HEK293 (cell line): ENCODE data around the gene AP5Z1.

Source experiments
- HOXC10 ChIP-seq: sonication (generic); formaldehyde crosslinking; IDR thresholded peaks from 2 replicates; pipeline ENCODE4 v1.8.1; 2023; ENCODE audit warnings: mild to moderate bottlenecking, missing genetic modification reagents
- RBAK ChIP-seq: fragments of 450-650 bp; formaldehyde crosslinking; IDR thresholded peaks from 2 replicates; pipeline ENCODE4 v1.5.1; 2016; ENCODE audit warnings: missing biosample characterization, missing genetic modification characterization
- SCRT1 ChIP-seq: fragments of 450-650 bp; formaldehyde crosslinking; IDR thresholded peaks from 2 replicates; pipeline ENCODE4 v1.5.1; 2016; ENCODE audit warnings: missing biosample characterization, missing genetic modification characterization, borderline replicate concordance
- SP2 ChIP-seq: fragments of 450-650 bp; formaldehyde crosslinking; IDR thresholded peaks from 2 replicates; pipeline ENCODE4 v1.5.1; 2016; ENCODE audit warnings: missing biosample characterization, missing genetic modification characterization
- SP3 ChIP-seq: fragments of 450-650 bp; formaldehyde crosslinking; IDR thresholded peaks from 2 replicates; pipeline ENCODE4 v1.5.1; 2016; ENCODE audit warnings: missing biosample characterization, missing genetic modification characterization
- TCF7L2 ChIP-seq: IDR thresholded peaks from 2 replicates; pipeline ENCODE4 v1.6.1; 2011; ENCODE audit warnings: low read depth, mild to moderate bottlenecking, inconsistent platforms, low read length, moderate library complexity, borderline replicate concordance
- TRIM28 ChIP-seq: IDR thresholded peaks from 2 replicates; pipeline ENCODE4 v1.6.1; 2011; ENCODE audit warnings: low read length, control low read depth, borderline replicate concordance
- YY1 ChIP-seq: fragments of 450-650 bp; formaldehyde crosslinking; IDR thresholded peaks from 2 replicates; pipeline ENCODE4 v1.5.1; 2018; ENCODE audit warnings: missing biosample characterization, missing genetic modification characterization
- ZNF10 ChIP-seq: fragments of 450-650 bp; formaldehyde crosslinking; IDR thresholded peaks from 2 replicates; pipeline ENCODE4 v1.5.1; 2017; ENCODE audit warnings: missing biosample characterization, missing genetic modification characterization
- ZNF133 ChIP-seq: fragments of 450-650 bp; formaldehyde crosslinking; IDR thresholded peaks from 2 replicates; pipeline ENCODE4 v1.5.1; 2016; ENCODE audit warnings: missing biosample characterization, missing genetic modification characterization
- ZNF146 ChIP-seq: fragments of 450-650 bp; formaldehyde crosslinking; IDR thresholded peaks from 2 replicates; pipeline ENCODE4 v1.5.1; 2016; ENCODE audit warnings: missing biosample characterization, missing genetic modification characterization
- ZNF16 ChIP-seq: fragments of 450-650 bp; formaldehyde crosslinking; IDR thresholded peaks from 2 replicates; pipeline ENCODE4 v1.5.1; 2016; ENCODE audit warnings: low read depth, missing biosample characterization, missing genetic modification characterization
- ZNF274 ChIP-seq, 2 experiments: fragments of 200-500 bp in 1 of 2; fragments of 450-650 bp in 1 of 2; sonication (Bioruptor generic) in 1 of 2; formaldehyde crosslinking in 1 of 2; IDR thresholded peaks; 2 replicates each; pipeline versions ENCODE4 v1.5.1 to v1.6.1; 2014 to 2016; ENCODE audit warnings: borderline replicate concordance in 1 of 2, inconsistent platforms in 1 of 2, low read length in 1 of 2, missing biosample characterization in 1 of 2, missing genetic modification characterization in 1 of 2
- ZNF292 ChIP-seq: fragments of 450-650 bp; formaldehyde crosslinking; IDR thresholded peaks from 2 replicates; pipeline ENCODE4 v1.5.1; 2016; ENCODE audit warnings: low read depth, missing biosample characterization, missing genetic modification characterization, borderline replicate concordance
- ZNF350 ChIP-seq: fragments of 450-650 bp; formaldehyde crosslinking; IDR thresholded peaks from 2 replicates; pipeline ENCODE4 v1.5.0; 2017; ENCODE audit warnings: missing biosample characterization, mild to moderate bottlenecking, missing genetic modification characterization
- ZNF398 ChIP-seq: fragments of 450-650 bp; formaldehyde crosslinking; IDR thresholded peaks from 2 replicates; pipeline ENCODE4 v1.5.1; 2017; ENCODE audit warnings: missing biosample characterization, missing genetic modification characterization
- ZNF585B ChIP-seq: fragments of 450-650 bp; formaldehyde crosslinking; IDR thresholded peaks from 2 replicates; pipeline ENCODE4 v1.5.1; 2016; ENCODE audit warnings: missing biosample characterization, missing genetic modification characterization
- ZNF658 ChIP-seq: fragments of 450-650 bp; formaldehyde crosslinking; IDR thresholded peaks from 2 replicates; pipeline ENCODE4; 2016; ENCODE audit warnings: missing biosample characterization, missing genetic modification characterization
- ZNF791 ChIP-seq: fragments of 450-650 bp; formaldehyde crosslinking; IDR thresholded peaks from 2 replicates; pipeline ENCODE4 v1.5.1; 2016; ENCODE audit warnings: missing biosample characterization, missing genetic modification characterization
- TF ChIP-seq, protein P1 (sequence below): fragments of 450-650 bp; formaldehyde crosslinking; IDR thresholded peaks from 2 replicates; pipeline ENCODE4 v1.5.1; 2016; ENCODE audit warnings: missing biosample characterization, missing genetic modification characterization, borderline replicate concordance
- TF ChIP-seq, protein P2 (sequence below): fragments of 450-650 bp; formaldehyde crosslinking; IDR thresholded peaks from 2 replicates; pipeline ENCODE4 v1.5.1; 2016; ENCODE audit warnings: missing biosample characterization, missing genetic modification characterization
- TF ChIP-seq, protein P3 (sequence below): fragments of 450-650 bp; formaldehyde crosslinking; IDR thresholded peaks from 2 replicates; pipeline ENCODE4 v1.5.1; 2017; ENCODE audit warnings: missing biosample characterization, missing genetic modification characterization
- TF ChIP-seq, protein P4 (sequence below): fragments of 450-650 bp; formaldehyde crosslinking; IDR thresholded peaks from 2 replicates; pipeline ENCODE4 v1.5.1; 2016; ENCODE audit warnings: missing biosample characterization, missing genetic modification characterization

AP5Z1 gene

GRCh38 chr7:4775250-4775847 is at the start of gene AP5Z1 (continued):
- TF ChIP-seq, protein P1, sequence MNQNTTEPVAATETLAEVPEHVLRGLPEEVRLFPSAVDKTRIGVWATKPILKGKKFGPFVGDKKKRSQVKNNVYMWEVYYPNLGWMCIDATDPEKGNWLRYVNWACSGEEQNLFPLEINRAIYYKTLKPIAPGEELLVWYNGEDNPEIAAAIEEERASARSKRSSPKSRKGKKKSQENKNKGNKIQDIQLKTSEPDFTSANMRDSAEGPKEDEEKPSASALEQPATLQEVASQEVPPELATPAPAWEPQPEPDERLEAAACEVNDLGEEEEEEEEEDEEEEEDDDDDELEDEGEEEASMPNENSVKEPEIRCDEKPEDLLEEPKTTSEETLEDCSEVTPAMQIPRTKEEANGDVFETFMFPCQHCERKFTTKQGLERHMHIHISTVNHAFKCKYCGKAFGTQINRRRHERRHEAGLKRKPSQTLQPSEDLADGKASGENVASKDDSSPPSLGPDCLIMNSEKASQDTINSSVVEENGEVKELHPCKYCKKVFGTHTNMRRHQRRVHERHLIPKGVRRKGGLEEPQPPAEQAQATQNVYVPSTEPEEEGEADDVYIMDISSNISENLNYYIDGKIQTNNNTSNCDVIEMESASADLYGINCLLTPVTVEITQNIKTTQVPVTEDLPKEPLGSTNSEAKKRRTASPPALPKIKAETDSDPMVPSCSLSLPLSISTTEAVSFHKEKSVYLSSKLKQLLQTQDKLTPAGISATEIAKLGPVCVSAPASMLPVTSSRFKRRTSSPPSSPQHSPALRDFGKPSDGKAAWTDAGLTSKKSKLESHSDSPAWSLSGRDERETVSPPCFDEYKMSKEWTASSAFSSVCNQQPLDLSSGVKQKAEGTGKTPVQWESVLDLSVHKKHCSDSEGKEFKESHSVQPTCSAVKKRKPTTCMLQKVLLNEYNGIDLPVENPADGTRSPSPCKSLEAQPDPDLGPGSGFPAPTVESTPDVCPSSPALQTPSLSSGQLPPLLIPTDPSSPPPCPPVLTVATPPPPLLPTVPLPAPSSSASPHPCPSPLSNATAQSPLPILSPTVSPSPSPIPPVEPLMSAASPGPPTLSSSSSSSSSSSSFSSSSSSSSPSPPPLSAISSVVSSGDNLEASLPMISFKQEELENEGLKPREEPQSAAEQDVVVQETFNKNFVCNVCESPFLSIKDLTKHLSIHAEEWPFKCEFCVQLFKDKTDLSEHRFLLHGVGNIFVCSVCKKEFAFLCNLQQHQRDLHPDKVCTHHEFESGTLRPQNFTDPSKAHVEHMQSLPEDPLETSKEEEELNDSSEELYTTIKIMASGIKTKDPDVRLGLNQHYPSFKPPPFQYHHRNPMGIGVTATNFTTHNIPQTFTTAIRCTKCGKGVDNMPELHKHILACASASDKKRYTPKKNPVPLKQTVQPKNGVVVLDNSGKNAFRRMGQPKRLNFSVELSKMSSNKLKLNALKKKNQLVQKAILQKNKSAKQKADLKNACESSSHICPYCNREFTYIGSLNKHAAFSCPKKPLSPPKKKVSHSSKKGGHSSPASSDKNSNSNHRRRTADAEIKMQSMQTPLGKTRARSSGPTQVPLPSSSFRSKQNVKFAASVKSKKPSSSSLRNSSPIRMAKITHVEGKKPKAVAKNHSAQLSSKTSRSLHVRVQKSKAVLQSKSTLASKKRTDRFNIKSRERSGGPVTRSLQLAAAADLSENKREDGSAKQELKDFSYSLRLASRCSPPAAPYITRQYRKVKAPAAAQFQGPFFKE, result no peak
- TF ChIP-seq, protein P2, sequence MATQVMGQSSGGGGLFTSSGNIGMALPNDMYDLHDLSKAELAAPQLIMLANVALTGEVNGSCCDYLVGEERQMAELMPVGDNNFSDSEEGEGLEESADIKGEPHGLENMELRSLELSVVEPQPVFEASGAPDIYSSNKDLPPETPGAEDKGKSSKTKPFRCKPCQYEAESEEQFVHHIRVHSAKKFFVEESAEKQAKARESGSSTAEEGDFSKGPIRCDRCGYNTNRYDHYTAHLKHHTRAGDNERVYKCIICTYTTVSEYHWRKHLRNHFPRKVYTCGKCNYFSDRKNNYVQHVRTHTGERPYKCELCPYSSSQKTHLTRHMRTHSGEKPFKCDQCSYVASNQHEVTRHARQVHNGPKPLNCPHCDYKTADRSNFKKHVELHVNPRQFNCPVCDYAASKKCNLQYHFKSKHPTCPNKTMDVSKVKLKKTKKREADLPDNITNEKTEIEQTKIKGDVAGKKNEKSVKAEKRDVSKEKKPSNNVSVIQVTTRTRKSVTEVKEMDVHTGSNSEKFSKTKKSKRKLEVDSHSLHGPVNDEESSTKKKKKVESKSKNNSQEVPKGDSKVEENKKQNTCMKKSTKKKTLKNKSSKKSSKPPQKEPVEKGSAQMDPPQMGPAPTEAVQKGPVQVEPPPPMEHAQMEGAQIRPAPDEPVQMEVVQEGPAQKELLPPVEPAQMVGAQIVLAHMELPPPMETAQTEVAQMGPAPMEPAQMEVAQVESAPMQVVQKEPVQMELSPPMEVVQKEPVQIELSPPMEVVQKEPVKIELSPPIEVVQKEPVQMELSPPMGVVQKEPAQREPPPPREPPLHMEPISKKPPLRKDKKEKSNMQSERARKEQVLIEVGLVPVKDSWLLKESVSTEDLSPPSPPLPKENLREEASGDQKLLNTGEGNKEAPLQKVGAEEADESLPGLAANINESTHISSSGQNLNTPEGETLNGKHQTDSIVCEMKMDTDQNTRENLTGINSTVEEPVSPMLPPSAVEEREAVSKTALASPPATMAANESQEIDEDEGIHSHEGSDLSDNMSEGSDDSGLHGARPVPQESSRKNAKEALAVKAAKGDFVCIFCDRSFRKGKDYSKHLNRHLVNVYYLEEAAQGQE (tag by site-specific recombination), result no peak
- TF ChIP-seq ZNF16 (no peak), ZNF350 (tag by site-specific recombination) (no peak), TCF7L2 (no peak), ZNF658 (tag by site-specific recombination) (no peak), ZNF274 (IDR thresholded peaks at IDR 0.05; ENCODE audit: low read length) (no peak), ZNF274 (tag by site-specific recombination; IDR thresholded peaks at IDR 0.05; ENCODE audit: borderline replicate concordance) (no peak), ZNF292 (no peak), ZNF10 (no peak), SCRT1 (tag by site-specific recombination) (no peak), YY1 (tag by site-specific recombination) (no peak), SP2 (tag by site-specific recombination) (peak; percentile 86), ZNF585B (tag by site-specific recombination) (no peak), RBAK (no peak), ZNF791 (tag by site-specific recombination) (no peak), ZNF146 (peak; percentile 44; the same call in 1 of the 2 replicates), TRIM28 (no peak), HOXC10 (CRISPR knock-in tag) (no peak), SP3 (tag by site-specific recombination) (peak; percentile 75), ZNF133 (tag by site-specific recombination) (no peak), ZNF398 (tag by site-specific recombination) (no peak)
- TF ChIP-seq, protein P3, sequence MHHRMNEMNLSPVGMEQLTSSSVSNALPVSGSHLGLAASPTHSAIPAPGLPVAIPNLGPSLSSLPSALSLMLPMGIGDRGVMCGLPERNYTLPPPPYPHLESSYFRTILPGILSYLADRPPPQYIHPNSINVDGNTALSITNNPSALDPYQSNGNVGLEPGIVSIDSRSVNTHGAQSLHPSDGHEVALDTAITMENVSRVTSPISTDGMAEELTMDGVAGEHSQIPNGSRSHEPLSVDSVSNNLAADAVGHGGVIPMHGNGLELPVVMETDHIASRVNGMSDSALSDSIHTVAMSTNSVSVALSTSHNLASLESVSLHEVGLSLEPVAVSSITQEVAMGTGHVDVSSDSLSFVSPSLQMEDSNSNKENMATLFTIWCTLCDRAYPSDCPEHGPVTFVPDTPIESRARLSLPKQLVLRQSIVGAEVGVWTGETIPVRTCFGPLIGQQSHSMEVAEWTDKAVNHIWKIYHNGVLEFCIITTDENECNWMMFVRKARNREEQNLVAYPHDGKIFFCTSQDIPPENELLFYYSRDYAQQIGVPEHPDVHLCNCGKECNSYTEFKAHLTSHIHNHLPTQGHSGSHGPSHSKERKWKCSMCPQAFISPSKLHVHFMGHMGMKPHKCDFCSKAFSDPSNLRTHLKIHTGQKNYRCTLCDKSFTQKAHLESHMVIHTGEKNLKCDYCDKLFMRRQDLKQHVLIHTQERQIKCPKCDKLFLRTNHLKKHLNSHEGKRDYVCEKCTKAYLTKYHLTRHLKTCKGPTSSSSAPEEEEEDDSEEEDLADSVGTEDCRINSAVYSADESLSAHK (tag by site-specific recombination), result no peak
- TF ChIP-seq, protein P4, sequence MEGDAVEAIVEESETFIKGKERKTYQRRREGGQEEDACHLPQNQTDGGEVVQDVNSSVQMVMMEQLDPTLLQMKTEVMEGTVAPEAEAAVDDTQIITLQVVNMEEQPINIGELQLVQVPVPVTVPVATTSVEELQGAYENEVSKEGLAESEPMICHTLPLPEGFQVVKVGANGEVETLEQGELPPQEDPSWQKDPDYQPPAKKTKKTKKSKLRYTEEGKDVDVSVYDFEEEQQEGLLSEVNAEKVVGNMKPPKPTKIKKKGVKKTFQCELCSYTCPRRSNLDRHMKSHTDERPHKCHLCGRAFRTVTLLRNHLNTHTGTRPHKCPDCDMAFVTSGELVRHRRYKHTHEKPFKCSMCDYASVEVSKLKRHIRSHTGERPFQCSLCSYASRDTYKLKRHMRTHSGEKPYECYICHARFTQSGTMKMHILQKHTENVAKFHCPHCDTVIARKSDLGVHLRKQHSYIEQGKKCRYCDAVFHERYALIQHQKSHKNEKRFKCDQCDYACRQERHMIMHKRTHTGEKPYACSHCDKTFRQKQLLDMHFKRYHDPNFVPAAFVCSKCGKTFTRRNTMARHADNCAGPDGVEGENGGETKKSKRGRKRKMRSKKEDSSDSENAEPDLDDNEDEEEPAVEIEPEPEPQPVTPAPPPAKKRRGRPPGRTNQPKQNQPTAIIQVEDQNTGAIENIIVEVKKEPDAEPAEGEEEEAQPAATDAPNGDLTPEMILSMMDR, result no peak
